Keratinocyte (primary cell): Measurements from ENCODE around the gene ITGA2. TPM values are rescaled to one million over a fixed set of nuclear protein-coding genes. Genes with fewer than 3 reads are reported as not detected.

Experiments
- DNase-seq: peaks from one replicate; pipeline ENCODE4 v3.0.0-alpha.2; 2011; ENCODE audit warnings: low read depth, missing footprints, low spot score
- FAIRE-seq: peaks from 2 replicates; lab custom pipeline; 2011; peaks lifted over from hg19 to GRCh38; lab: Jason Lieb, UNC
- H2AFZ ChIP-seq: 2 replicates; pipeline ENCODE4 v1.6.0; 2012; ENCODE audit warnings: low read length, control low read depth, inconsistent platforms; ENCODE audit not compliant: control insufficient read depth
- H3K27ac ChIP-seq: 2 replicates; pipeline ENCODE4 v1.5.1; 2011; ENCODE audit warnings: low read length; ENCODE audit not compliant: control insufficient read depth, insufficient read depth
- H3K27me3 ChIP-seq: 3 replicates; pipeline ENCODE4 v1.6.0; 2011; ENCODE audit warnings: low read length; ENCODE audit not compliant: control insufficient read depth, insufficient read depth; ENCODE audit errors: extremely low read depth
- H3K36me3 ChIP-seq, 2 experiments: 2 replicates in 1 of 2; 3 replicates in 1 of 2; pipeline ENCODE4 v1.5.1; 2011; ENCODE audit warnings: low read length in 2 of 2, mild to moderate bottlenecking in 1 of 2; ENCODE audit not compliant: control insufficient read depth in 2 of 2, insufficient read depth in 2 of 2; ENCODE audit errors: extremely low read depth in 1 of 2
- H3K4me1 ChIP-seq: 3 replicates; pipeline ENCODE4 v1.5.1; 2011; ENCODE audit warnings: low read length; ENCODE audit not compliant: control insufficient read depth, insufficient read depth; ENCODE audit errors: extremely low read depth
- H3K4me2 ChIP-seq: 3 replicates; pipeline ENCODE4 v1.6.0; 2011; ENCODE audit warnings: low read depth, low read length; ENCODE audit not compliant: control insufficient read depth, insufficient read depth; ENCODE audit errors: extremely low read depth
- H3K4me3 ChIP-seq, 3 experiments: fragments of 200-600 bp in 1 of 3; sonication (generic) in 1 of 3; 2 replicates in 2 of 3; 3 replicates in 1 of 3; pipeline ENCODE4 v1.5.1; 2011 to 2016; ENCODE audit warnings: low read length in 3 of 3, mild to moderate bottlenecking in 3 of 3, control low read depth in 2 of 3, inconsistent platforms in 1 of 3, low read depth in 1 of 3, mixed read lengths in 1 of 3, mixed run types in 1 of 3, moderate library complexity in 1 of 3; ENCODE audit not compliant: control insufficient read depth in 2 of 3, insufficient read depth in 2 of 3; ENCODE audit errors: extremely low read depth in 1 of 3
- H3K79me2 ChIP-seq: 2 replicates; pipeline ENCODE4 v1.6.0; 2012; ENCODE audit warnings: low read length; ENCODE audit not compliant: control insufficient read depth, insufficient read depth
- H3K9ac ChIP-seq: 3 replicates; pipeline ENCODE4 v1.6.0; 2011; ENCODE audit warnings: low read length; ENCODE audit not compliant: control insufficient read depth, insufficient read depth; ENCODE audit errors: extremely low read depth
- H3K9me1 ChIP-seq: 3 replicates; pipeline ENCODE4 v1.6.0; 2011; ENCODE audit warnings: low read length; ENCODE audit not compliant: control insufficient read depth, insufficient read depth; ENCODE audit errors: extremely low read depth
- H3K9me3 ChIP-seq: 2 replicates; pipeline ENCODE4 v1.5.1; 2012; ENCODE audit warnings: low read depth, low read length; ENCODE audit not compliant: control insufficient read depth
- H4K20me1 ChIP-seq: 3 replicates; pipeline ENCODE4 v1.6.0; 2011; ENCODE audit warnings: low read length; ENCODE audit not compliant: control insufficient read depth, insufficient read depth; ENCODE audit errors: extremely low read depth
- EZH2 ChIP-seq: IDR thresholded peaks from one replicate; pipeline ENCODE4 v1.6.1; 2012; ENCODE audit warnings: inconsistent platforms, mild to moderate bottlenecking, low read length, moderate library complexity
- dilution Hi-C: fragments of 300-500 bp; cut with MboI; formaldehyde crosslinking; loops from one replicate; pipeline ENCODE4 v1.7.0; 2020; ENCODE audit warnings: low sequenced_read_pairs; ENCODE audit not compliant: extremely low pct_ligation_motif_present
- polyA plus RNA-seq, 5 experiments: library from polyadenylated mRNA; depleted of rRNA in 3 of 5; stranded (reverse) in 3 of 5; stranded (forward) in 1 of 5; unstranded in 1 of 5; fragments of >200 nt; gene quantifications; 1 replicate in 1 of 5; 2 replicates in 3 of 5; 3 replicates in 1 of 5; pipeline versions ENCODE4 v1.2.1 to v1.2.3, GENCODE V29; 2011 to 2012; ENCODE audit warnings: missing spikeins in 2 of 5, low read depth in 1 of 5, low replicate concordance in 1 of 5
- TF ChIP-seq, protein P1 (sequence below), 3 experiments: IDR thresholded peaks in 1 of 3; conservative IDR thresholded peaks in 1 of 3; optimal IDR thresholded peaks in 1 of 3; 2 replicates in 2 of 3; 3 replicates in 1 of 3; pipeline versions ENCODE3 to v1.5.1; 2011; ENCODE audit warnings: low read length in 3 of 3, mild to moderate bottlenecking in 3 of 3, moderate library complexity in 2 of 3, control low read depth in 1 of 3, inconsistent platforms in 1 of 3; ENCODE audit not compliant: insufficient read depth in 2 of 3; ENCODE audit errors: extremely low read depth in 1 of 3

Gene ITGA2
- polyA plus RNA-seq, 1 donor (not counting 4 experiments of a cell fraction or from before 2014, with no cell fraction given), result 112 TPM

- peak overlapping the region; percentile 4 for H3K9ac ChIP-seq
These were observed 7.8 kb downstream of the ITGA2 start for GRCh38 chr5:52996979-52997378.

DNA sequence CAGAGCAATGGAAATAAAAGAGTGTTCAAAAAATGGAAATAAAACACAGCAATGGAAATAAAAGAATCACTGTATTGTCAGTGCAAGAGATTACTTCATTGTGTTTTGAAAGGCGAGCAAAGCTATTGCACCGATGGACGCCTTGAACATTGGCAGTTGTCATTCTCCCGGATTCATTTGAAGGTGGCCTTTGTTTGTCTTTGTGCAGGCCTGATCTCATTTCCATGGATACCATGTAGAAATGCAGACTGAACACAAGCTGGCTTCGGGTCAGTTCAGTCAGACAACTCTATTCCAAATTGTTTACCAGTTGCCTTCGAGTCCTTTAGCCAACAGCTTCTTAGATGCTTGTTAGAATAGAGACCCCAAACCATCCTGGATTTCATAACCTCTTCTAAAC is 8.3 kb downstream of the ITGA2 start:
- peaks cover 10% of the 10 kb centered on the region for H4K20me1 ChIP-seq
- DNase-seq (no peak), FAIRE-seq (peak; percentile 34)
- H3K27ac ChIP-seq, result peak overlapping the region; percentile 61
- H3K4me3 ChIP-seq, result peak overlapping the region in 2 of 3 experiments; percentile 34 to 45
- H2AFZ ChIP-seq, result no peak overlapping the region
- H3K9me3 ChIP-seq, result no peaks in the 10 kb centered on the region
- peaks cover 58% of the 10 kb centered on the region for H3K4me1 ChIP-seq
- H3K36me3 ChIP-seq, result peaks cover 14 to 50% of the 10 kb centered on the region in 2 experiments
- dilution Hi-C loops, result no loop called here
- no peak for TF ChIP-seq EZH2
- TF ChIP-seq, protein P1, sequence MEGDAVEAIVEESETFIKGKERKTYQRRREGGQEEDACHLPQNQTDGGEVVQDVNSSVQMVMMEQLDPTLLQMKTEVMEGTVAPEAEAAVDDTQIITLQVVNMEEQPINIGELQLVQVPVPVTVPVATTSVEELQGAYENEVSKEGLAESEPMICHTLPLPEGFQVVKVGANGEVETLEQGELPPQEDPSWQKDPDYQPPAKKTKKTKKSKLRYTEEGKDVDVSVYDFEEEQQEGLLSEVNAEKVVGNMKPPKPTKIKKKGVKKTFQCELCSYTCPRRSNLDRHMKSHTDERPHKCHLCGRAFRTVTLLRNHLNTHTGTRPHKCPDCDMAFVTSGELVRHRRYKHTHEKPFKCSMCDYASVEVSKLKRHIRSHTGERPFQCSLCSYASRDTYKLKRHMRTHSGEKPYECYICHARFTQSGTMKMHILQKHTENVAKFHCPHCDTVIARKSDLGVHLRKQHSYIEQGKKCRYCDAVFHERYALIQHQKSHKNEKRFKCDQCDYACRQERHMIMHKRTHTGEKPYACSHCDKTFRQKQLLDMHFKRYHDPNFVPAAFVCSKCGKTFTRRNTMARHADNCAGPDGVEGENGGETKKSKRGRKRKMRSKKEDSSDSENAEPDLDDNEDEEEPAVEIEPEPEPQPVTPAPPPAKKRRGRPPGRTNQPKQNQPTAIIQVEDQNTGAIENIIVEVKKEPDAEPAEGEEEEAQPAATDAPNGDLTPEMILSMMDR (optimal IDR thresholded peaks at IDR 0.05 in 1 of 3, IDR thresholded peaks at IDR 0.05 in 1 of 3, conservative IDR thresholded peaks at IDR 0.05 in 1 of 3; ENCODE audit: extremely low read depth in 1 of 3, insufficient read depth in 2 of 3, low read length in 3 of 3), result no peak
- H3K9ac ChIP-seq, result no peak overlapping the region
- peak overlapping the region; percentile 74 for H3K4me2 ChIP-seq
- H3K27me3 ChIP-seq, result no peaks in the 10 kb centered on the region
- H3K9me1 ChIP-seq, result no peaks in the 10 kb centered on the region
- H3K79me2 ChIP-seq, result peaks cover 94% of the 10 kb centered on the region

More at GRCh38 chr5:52996979-52997378, 7.8 kb downstream of the ITGA2 start:
- H3K4me1 ChIP-seq, result peaks cover 62% of the 10 kb centered on the region
- H3K36me3 ChIP-seq, result peaks cover 14 to 55% of the 10 kb centered on the region in 2 experiments
- FAIRE-seq (peak; percentile 48), DNase-seq (no peak)
- no peaks in the 10 kb centered on the region for H3K9me3 ChIP-seq
- H3K27me3 ChIP-seq, result no peaks in the 10 kb centered on the region
- peaks cover 97% of the 10 kb centered on the region for H3K79me2 ChIP-seq
- no peak for TF ChIP-seq EZH2
- TF ChIP-seq, protein P1 (optimal IDR thresholded peaks at IDR 0.05 in 1 of 3, IDR thresholded peaks at IDR 0.05 in 1 of 3, conservative IDR thresholded peaks at IDR 0.05 in 1 of 3; ENCODE audit: extremely low read depth in 1 of 3, insufficient read depth in 2 of 3, low read length in 3 of 3), result no peak
- H3K9me1 ChIP-seq, result peaks cover 1% of the 10 kb centered on the region
- peak overlapping the region; percentile 61 for H3K27ac ChIP-seq
- peak overlapping the region in 2 of 3 experiments; percentile 34 to 45 for H3K4me3 ChIP-seq
- H2AFZ ChIP-seq, result no peak overlapping the region
- peaks cover 10% of the 10 kb centered on the region for H4K20me1 ChIP-seq
- dilution Hi-C loops, result no loop called here
- H3K4me2 ChIP-seq, result peak overlapping the region; percentile 74
